D721Med (cell line): ENCODE data around the gene CACNB1.
A peak's percentile ranks its signal among the peaks of the same experiment; 100 is the strongest.

ENCODE experiments used
- DNase-seq: peaks from one replicate; pipeline ENCODE4 v3.0.0; 2011; ENCODE audit warnings: low spot score; ENCODE audit not compliant: insufficient read length
- FAIRE-seq: peaks from 2 replicates; lab custom pipeline; 2011; peaks lifted over from hg19 to GRCh38; lab: Jason Lieb, UNC
- TF ChIP-seq, protein P1 (sequence below): IDR thresholded peaks from 2 replicates; pipeline ENCODE4 v1.5.1; 2012; ENCODE audit warnings: mild to moderate bottlenecking, control low read depth; ENCODE audit not compliant: insufficient read depth; ENCODE audit errors: missing control alignments

The CACNB1 gene

DNA sequence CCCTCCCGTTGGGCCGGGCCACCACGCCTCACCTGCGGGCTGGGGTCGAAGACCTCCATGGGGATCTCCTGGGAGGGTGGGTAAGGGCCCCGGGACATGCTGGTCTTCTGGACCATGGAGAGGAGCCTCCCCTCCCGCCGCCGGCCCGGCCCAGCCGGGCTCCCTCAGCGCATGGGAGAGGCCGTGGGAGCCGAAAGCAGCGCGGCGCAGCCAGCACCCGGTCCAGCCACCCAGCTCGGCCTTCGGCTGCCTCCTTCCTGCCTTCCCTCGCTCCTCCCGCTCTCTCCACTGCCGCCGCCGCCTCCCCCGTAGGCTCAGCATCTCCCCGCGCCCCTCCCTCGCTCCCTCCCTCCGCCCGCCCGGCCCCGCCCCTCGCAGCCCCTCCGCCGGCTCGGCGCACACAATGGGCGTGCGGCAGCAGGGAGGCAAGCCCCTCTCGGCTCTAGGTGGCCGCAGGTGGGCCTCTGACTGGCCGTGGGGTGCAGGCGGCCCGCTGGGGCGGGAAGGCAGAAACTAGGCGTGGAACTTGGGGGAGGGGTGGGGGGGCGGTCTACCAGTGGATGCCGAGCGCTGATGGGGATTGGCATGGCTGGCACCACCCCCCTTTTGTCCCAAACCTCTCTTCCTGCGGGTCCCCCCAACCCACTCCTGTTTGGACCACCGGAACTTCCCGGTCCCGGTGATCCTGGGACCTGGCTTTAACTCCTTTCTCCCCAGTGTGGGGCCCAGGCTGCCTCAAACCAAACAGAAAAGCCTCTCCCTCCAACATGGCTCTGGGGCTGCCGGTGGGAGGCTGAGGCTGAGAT lies at the start of gene CACNB1:
Gene CACNB1 (minus strand): TSS at position 290 of the 806 bp plus-strand sequence. CDS start 174 bp downstream, at position 116.
- peak; percentile 96 for DNase-seq
- TF ChIP-seq, protein P1, sequence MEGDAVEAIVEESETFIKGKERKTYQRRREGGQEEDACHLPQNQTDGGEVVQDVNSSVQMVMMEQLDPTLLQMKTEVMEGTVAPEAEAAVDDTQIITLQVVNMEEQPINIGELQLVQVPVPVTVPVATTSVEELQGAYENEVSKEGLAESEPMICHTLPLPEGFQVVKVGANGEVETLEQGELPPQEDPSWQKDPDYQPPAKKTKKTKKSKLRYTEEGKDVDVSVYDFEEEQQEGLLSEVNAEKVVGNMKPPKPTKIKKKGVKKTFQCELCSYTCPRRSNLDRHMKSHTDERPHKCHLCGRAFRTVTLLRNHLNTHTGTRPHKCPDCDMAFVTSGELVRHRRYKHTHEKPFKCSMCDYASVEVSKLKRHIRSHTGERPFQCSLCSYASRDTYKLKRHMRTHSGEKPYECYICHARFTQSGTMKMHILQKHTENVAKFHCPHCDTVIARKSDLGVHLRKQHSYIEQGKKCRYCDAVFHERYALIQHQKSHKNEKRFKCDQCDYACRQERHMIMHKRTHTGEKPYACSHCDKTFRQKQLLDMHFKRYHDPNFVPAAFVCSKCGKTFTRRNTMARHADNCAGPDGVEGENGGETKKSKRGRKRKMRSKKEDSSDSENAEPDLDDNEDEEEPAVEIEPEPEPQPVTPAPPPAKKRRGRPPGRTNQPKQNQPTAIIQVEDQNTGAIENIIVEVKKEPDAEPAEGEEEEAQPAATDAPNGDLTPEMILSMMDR = no peak
- no peak for FAIRE-seq

DNA sequence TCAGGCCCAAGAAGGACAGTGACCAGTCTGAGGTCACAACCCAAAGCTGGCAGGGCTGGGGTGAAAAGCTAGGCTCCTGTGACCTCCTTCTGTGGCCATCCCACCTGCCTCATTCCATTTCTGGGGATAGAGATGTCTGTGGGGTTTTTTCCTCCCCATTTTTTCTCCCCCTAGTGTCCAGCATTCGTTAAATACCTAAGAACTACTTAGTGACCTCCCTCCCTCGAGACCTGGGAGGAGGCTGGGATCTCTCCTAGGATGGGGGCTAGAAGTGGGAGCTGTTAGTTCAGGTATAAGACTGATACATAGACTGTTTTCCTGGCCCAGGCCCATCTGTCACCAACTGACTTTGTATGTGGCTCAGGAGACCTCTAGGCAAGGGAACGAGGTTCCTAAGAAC lies 48.8 kb upstream of the CACNB1 start:
- FAIRE-seq = no peak
- no peak for DNase-seq
- TF ChIP-seq, protein P1 = no peak

DNA sequence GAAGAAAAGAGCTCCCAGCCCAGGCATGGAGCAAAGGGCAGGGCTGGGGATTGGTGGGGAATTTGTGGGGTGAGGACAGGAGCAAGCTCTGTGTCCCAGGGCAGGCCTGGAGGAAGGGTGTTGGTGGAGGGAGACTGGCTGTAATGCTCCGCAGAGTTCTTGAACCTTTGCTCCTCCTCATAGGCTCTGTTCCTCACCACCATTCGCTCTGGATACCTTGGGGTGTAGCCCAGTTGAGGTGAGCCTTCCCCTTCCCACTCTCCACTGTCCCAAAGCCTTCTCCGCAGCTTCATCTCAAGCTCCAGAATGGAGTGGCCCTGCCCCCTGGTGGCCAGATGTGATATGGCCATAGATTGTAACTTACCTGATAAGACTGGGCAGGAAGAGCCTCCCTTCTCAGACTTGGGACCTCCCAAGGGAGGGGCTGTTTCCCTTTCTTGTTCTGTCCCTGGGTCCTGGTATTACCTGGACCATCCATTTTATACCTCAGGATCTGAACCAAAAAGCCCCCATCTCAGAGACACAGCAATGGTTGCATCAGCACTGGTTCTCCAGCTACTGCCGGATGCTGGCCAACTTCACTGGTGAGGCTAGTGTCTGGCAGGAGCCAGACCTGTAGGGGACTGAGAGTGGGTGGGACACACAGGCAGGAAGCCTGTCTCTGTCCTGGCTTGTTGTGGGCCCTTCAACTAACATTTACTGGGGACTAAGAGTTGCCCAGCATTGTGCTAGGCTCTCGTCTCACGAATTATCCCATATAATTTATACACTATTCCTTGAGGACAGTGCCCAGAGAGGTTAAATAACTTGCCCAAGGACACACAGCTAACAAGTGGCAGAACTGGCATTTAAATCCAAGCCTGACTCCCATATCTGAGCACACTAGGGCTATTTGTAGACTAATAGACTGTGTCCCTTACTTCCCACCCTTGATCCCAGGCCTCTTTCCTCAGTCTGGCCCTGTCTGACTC lies 47.4 kb upstream of the CACNB1 start:
- TF ChIP-seq, protein P1 = peak; percentile 99
- DNase-seq (peak; percentile 73), FAIRE-seq (peak; percentile 80)

DNA sequence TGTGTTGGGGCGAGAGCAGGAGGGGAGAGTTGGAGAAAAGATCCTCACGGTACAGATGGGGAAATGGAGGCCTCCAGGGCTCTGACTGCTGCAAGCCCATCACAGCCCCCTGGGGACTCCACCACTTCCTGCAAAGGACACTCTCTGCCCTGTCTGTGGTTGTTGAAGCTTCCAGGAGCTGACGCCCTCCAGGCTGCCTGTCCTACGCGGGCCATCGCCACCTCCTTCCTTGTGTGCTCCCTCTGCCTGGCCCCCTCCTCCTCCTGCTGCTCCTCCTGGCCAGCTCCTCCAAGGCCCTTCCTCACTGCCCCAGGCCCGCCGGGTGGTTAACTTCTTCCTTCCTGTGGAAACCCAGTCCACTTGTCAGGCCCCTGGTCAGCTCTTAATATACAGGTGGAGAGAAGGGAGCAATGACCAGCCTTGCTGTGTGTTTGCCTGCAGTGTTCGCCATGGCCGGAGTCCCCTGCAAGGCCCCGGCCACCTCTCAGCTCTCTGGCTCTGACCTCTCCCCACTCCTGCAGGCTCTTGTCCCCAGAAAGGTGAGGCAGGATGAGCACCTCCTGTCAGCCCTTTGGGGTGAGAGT lies 46.6 kb upstream of the CACNB1 start:
- DNase-seq = no peak
- FAIRE-seq = no peak
- TF ChIP-seq, protein P1 = no peak

DNA sequence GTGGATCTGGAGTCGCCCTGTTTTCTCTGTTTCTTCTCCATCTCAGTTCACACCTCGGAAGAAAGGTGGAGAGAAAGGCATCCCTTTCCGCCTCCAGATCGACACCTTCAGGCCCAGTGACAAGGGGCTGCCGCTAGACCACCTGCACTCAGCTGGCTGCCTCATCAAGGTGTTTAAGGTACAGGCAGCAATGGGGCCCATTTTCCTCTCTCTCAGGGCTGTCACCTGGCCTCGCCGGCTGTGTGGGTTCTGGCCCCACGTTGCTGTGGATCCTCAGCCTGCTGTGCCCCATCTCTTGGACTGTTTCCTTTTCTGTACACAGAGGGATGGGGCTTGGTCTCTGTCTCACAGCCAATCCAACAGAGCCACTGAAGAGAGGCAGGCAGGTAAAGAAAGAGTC lies 45.7 kb upstream of the CACNB1 start:
- FAIRE-seq (no peak), DNase-seq (no peak)
- TF ChIP-seq, protein P1 = no peak

DNA sequence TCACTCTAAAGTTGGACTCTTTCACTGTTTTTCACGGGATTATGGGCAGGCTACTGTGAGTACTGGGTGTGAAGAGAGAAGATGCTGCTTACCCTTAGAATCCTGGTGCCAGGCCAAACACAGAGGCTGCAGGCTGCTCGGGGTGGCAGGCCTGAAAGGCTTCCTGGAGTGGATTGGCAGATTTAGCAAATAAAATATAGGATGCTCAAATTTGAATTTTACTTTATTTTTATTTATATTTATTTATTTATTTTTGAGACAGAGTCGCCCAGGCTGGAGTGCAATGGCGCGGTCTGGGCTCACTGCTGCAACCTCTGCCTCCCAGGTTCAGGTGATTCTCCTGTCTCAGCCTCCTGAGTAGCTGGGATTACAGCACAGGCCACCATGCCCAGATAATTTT lies 43.2 kb upstream of the CACNB1 start:
- DNase-seq = no peak
- FAIRE-seq = no peak
- TF ChIP-seq, protein P1 = no peak
